ENCODE results near the gene DRGX.

DNA sequence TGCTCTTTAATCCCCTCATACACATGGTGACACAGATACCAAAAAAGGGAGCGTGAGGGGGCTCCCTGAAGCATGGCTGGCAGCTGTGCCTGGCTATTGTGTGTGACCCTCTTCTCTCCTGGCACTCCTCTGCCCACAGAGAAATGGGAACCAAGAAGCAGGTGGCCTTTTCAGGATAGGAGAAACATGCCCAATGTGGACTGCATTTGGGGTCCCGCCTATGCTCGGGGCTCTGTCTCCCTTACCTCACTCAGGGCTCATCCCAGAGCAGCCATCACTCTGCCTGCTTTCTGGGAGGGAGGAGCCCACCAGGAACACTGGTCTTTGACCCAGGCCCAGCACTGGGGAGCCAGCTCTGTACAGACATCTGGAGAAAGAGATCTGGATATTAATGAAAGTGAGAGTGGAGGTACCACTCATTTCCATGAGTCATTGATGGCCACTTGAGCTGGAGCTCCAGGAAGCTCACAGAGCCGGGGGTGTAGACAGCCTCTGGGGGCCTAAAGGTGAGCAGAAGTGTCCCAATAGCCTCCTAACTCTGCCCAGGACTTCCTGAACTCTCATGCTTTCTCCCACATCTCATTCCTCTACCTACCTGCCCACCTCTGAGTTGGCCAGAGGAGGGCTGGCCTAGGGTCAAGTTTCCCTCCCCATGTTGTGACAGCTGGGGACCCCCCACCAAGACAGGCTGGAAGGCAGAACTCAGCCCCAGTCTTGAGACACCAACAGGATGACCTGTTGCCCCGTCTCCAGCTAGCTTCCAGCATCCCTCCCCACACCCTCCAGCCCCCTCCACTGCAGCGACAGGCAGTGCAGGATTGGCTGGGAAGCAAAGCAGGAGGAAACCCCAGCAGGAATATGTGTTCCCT, 42.6 kb downstream of the DRGX start:
- TF ChIP-seq, protein P1, sequence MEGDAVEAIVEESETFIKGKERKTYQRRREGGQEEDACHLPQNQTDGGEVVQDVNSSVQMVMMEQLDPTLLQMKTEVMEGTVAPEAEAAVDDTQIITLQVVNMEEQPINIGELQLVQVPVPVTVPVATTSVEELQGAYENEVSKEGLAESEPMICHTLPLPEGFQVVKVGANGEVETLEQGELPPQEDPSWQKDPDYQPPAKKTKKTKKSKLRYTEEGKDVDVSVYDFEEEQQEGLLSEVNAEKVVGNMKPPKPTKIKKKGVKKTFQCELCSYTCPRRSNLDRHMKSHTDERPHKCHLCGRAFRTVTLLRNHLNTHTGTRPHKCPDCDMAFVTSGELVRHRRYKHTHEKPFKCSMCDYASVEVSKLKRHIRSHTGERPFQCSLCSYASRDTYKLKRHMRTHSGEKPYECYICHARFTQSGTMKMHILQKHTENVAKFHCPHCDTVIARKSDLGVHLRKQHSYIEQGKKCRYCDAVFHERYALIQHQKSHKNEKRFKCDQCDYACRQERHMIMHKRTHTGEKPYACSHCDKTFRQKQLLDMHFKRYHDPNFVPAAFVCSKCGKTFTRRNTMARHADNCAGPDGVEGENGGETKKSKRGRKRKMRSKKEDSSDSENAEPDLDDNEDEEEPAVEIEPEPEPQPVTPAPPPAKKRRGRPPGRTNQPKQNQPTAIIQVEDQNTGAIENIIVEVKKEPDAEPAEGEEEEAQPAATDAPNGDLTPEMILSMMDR (IDR thresholded peaks at IDR 0.05; ENCODE audit: low read length): no peak
- TF ChIP-seq EZH2 (optimal IDR thresholded peaks at IDR 0.05; ENCODE audit: low read depth, low read length): no peak
- no peak for TF ChIP-seq EZH2phosphoT487 (IDR thresholded peaks at IDR 0.05; ENCODE audit: low read length)

All from MM.1S (cell line).